IPS-15b (cell line): ENCODE data around the gene SPAAR.
"Not testable (repeated sequence)": the region's sequence is repeated elsewhere in the genome, so short reads cannot be mapped to it uniquely, and the experiment has no call there.

Source experiments
- H3K27me3 ChIP-seq: one replicate; pipeline ENCODE4 v1.6.1; 2013; ENCODE audit warnings: low read length; ENCODE audit not compliant: control insufficient read depth, insufficient read depth
- H3K36me3 ChIP-seq: one replicate; pipeline ENCODE4 v1.6.1; 2013; ENCODE audit warnings: low read length; ENCODE audit not compliant: control insufficient read depth, insufficient read depth
- H3K4me1 ChIP-seq: one replicate; pipeline ENCODE4 v1.6.1; 2013; ENCODE audit warnings: mild to moderate bottlenecking, low read length; ENCODE audit not compliant: control insufficient read depth, insufficient read depth
- H3K4me3 ChIP-seq: one replicate; pipeline ENCODE4 v1.5.1; 2013; ENCODE audit warnings: low read depth, low read length
- H3K9ac ChIP-seq: one replicate; pipeline ENCODE4 v1.6.1; 2013; ENCODE audit warnings: low read depth, mild to moderate bottlenecking, low read length
- H3K9me3 ChIP-seq: one replicate; pipeline ENCODE4 v1.6.1; 2013; ENCODE audit warnings: mild to moderate bottlenecking, low read length; ENCODE audit not compliant: control insufficient read depth, insufficient read depth

The SPAAR gene

DNA sequence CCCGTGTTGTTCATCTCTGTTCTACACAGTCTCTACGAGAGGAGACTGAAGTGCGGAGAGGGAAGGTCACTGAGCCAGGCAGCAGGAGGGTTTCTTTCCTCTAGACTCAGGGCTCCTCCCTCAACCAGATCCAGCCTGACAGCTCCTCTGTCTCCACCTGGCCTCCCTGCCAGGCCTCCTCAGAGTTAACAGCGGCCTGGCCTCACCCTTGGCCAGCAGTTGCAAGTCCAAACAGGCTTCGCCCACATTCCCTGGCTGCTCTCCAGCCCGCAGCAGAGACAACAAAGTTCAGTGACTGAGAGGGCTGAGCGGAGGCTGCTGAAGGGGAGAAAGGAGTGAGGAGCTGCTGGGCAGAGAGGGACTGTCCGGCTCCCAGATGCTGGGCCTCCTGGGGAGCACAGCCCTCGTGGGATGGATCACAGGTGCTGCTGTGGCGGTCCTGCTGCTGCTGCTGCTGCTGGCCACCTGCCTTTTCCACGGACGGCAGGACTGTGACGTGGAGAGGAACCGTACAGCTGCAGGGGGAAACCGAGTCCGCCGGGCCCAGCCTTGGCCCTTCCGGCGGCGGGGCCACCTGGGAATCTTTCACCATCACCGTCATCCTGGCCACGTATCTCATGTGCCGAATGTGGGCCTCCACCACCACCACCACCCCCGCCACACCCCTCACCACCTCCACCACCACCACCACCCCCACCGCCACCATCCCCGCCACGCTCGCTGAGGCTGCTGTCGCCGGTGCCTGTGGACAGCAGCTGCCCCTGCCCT is 3.2 kb upstream of the SPAAR start, which contains the start of gene HRCT1:
Gene HRCT1 (plus strand): TSS at position 291 of the 768 bp plus-strand sequence. CDS start 86 bp downstream, at position 377.
- no peak within 1 kb of the TSS for H3K9ac ChIP-seq
- H3K4me3 ChIP-seq, result no peak within 1 kb of the TSS
- no peaks in the 10 kb centered on the region for H3K9me3 ChIP-seq
- no peaks in the 10 kb centered on the region for H3K36me3 ChIP-seq
- peaks cover 16% of the 10 kb centered on the region for H3K4me1 ChIP-seq
- no peaks in the 10 kb centered on the region for H3K27me3 ChIP-seq

DNA sequence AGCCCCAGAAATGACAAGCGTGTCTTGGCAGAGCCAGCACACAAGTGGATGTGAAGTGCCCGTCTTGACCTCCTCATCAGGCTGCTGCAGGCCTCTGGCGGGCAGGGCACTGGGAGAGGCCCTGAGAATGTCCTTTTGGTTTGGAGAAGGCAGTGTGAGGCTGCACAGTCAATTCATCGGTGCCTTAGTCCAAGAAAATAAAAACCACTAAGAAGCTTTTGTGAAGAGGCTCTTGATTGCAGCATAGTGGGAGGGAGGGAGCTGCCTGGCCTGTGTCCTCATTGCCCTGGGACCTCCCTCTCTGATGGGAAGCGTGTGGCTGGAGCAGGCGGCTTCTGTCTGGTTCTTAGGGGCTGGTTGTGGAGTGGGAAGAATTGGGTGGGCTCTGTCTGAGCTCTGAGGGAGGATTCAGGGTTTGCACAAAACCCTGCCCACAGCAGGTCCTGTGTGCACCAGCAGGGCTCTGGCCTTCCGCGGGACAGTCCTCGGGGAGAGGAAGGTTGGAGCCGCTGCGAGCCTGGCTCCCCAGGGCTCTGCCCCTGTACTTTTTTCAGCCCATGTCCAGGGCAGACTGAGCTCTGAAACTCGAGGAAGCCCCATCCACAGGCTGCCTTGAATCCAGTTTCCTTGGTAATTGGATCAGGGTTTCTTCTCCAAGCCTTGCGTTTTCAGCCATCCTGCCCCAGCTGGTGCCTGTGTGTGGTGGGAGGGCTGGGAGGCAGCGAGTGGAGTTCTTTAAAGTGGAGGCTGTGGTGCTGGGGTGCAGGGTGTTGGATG is 2.2 kb upstream of the SPAAR start:
- no peaks in the 10 kb centered on the region for H3K36me3 ChIP-seq
- no peak overlapping the region for H3K9ac ChIP-seq
- peaks cover 16% of the 10 kb centered on the region for H3K4me1 ChIP-seq

DNA sequence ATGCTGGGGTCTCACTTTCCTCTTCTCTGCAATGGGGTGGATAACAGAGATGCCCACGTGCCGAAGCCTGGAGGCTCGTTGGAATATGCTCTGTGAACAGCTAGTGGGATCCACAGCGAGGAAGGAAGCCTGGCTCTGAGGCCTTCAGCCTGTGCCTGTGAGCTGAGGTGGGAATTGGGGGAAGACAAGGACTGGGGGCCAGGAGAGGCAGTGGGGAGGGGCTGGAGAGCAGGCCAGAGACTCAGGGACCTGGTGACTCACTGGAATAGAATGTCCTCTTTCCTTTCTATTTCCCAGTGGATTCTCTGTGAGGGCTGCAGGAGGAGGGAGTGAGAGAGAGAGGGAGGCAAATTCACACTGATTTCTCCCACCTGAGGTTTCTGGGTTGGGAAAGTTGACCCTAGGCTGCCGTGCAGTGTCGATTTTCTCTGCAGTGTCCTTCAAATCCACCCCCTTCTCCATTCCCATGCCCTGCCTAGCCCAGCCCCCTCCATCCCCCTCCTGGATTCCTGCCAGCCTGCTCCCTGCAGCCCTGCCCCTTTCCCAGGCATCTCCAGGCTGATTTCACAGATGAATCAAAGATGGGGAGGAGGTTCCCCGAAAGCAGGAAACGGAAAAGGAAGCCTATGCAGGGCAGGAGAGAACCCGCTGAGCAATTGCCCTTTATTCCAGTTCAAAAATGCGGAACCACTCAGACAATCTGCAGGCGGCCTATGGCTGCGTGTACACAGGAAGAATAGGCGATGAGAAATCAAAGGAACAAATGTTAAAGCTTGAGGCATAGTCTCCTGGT is 1.4 kb upstream of the SPAAR start:
- H3K36me3 ChIP-seq, result no peaks in the 10 kb centered on the region
- no peaks in the 10 kb centered on the region for H3K9me3 ChIP-seq
- peaks cover 16% of the 10 kb centered on the region for H3K4me1 ChIP-seq
- no peaks in the 10 kb centered on the region for H3K27me3 ChIP-seq
- H3K9ac ChIP-seq, result no peak overlapping the region
- no peak overlapping the region for H3K4me3 ChIP-seq

More for the DNA sequence above, 2.2 kb upstream of the SPAAR start:
- no peak overlapping the region for H3K4me3 ChIP-seq
- H3K9me3 ChIP-seq, result no peaks in the 10 kb centered on the region
- H3K27me3 ChIP-seq, result no peaks in the 10 kb centered on the region

DNA sequence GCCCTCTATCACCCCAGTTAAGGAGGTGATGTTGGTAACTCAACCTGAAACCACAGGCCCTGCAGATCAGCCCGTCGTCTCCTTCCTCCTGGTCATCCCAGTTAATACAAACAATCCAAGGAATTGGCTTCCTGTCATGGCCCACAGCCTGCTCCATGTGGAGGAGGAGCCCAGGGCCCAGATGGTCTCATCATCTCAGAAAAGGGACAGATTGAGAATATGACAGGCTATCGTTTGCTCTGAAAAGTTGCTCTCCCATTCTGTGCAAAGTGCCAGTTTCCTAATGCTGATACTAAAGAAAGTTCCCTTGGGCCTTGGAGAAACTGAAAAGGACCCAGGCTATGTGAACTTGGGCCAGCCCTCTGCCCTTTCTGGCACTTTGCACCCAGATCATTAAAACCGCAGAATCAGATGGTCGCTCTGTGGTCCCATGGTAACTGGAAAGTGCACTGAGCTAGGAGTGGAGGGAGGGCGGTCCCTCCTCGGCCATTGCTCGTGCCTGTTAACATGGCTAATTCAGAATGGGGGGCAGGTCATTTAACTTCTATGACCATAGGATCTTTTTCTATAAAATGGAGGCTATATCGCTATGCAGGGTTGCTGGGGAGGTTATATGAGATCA is 675 bp upstream of the SPAAR start:
- Histone ChIP-seq H3K9me3 (no peaks in the 10 kb centered on the region), H3K4me1 (peaks cover 16% of the 10 kb centered on the region), H3K9ac (no peak overlapping the region), H3K4me3 (no peak overlapping the region), H3K27me3 (no peaks in the 10 kb centered on the region), H3K36me3 (no peaks in the 10 kb centered on the region)

DNA sequence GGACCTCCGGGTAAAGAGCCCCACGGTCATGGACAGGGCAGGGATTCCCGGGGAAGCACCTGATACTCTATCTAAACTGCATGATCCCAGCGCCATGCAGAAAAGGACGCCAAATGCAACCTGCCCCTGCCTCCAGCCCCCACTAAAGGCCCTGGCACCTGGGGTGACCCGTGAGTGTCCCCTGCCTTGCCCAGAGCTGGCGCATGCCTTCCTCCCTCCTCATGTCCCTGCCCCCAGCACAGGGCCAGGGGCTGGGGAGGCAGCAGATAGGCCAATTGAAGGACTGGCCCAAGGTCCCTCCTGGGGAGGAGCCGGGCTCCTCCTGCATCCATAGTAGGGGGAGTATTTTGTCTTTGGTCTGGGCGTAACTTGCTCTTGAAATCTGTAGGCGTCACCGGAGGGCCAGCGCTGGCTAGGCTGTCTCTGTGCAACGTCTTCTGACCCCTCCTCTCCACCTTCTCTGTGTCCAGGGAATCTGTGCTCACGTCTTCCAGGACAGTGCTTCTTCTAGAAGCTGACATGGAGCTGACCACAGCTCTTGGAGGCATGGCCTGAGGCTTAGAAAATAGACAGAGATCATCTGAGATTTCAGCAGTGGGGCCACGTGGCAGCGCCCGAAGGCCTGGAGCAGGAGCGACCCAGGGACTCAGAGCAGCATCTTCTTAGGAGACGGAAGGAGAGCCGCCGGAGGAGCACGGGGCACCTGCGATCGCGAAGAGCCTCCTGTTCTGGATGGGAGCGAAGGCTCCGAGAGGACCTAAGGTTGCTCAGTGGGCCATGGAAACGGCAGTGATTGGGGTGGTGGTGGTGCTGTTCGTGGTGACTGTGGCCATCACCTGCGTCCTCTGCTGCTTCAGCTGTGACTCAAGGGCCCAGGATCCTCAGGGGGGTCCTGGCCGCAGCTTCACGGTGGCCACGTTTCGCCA is 660 bp downstream of the SPAAR start:
- Histone ChIP-seq H3K36me3 (no peaks in the 10 kb centered on the region), H3K9me3 (no peaks in the 10 kb centered on the region), H3K4me1 (peaks cover 16% of the 10 kb centered on the region), H3K27me3 (no peaks in the 10 kb centered on the region), H3K9ac (no peak overlapping the region), H3K4me3 (no peak overlapping the region)

DNA sequence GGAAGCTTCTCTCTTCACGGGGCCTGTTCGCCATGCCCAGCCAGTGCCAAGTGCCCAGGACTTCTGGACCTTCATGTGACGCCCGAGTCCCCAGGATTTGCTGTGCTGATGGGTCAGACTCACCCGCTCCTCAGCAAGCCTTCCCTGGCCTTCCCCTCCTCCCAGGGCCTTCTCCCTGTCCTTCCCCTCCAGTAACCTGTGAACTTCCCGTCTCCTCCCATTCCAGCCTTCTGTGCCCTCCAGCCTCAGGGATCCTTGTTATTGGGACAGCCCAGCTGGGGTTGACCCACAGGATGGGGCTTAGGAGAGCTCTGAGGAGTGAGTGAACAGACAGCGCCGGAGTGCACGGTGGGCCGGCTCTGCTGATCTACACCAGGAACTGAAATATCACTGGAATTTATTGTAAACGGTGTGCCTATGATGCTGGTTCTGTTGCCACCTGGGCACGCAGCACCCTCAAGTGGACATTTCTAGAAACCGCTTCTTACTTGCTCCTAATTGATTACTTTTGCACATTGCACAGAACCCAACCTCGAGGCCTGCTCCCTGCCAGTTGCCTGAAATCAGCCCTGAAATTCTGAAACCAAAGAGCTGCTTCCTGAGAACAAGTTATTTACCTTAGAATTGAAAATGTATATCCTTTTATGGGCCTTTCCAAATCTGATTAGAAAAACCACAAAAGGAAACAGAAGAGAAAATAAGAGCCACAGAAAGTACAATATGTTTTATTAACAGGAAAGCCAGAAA is 1.5 kb downstream of the SPAAR start:
- H3K9me3 ChIP-seq, result no peaks in the 10 kb centered on the region
- H3K4me3 ChIP-seq, result no peak overlapping the region
- no peaks in the 10 kb centered on the region for H3K36me3 ChIP-seq
- no peaks in the 10 kb centered on the region for H3K27me3 ChIP-seq
- no peak overlapping the region for H3K9ac ChIP-seq
- H3K4me1 ChIP-seq, result peaks cover 16% of the 10 kb centered on the region

DNA sequence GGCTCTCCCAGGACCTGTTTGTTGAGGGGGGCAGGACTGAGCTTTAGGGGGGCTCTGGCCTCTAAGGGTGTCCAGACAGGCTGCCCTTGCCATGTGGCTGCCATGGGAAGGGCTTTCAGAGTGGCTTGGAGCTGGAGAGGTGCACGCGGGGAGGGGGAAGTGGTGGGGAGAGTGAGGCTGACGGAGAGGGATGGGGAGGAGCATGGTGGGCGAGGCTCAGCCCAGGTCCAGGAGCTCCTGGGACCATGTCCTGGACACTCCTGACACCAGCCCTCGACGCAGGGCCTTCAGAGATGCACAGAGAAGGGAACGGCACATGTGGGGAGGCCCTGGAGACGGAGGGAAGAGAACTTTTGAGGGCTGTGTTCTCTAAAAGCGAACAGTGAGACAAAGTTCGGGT is 2.4 kb downstream of the SPAAR start:
- Histone ChIP-seq H3K9ac (no peak overlapping the region), H3K36me3 (no peaks in the 10 kb centered on the region)

DNA sequence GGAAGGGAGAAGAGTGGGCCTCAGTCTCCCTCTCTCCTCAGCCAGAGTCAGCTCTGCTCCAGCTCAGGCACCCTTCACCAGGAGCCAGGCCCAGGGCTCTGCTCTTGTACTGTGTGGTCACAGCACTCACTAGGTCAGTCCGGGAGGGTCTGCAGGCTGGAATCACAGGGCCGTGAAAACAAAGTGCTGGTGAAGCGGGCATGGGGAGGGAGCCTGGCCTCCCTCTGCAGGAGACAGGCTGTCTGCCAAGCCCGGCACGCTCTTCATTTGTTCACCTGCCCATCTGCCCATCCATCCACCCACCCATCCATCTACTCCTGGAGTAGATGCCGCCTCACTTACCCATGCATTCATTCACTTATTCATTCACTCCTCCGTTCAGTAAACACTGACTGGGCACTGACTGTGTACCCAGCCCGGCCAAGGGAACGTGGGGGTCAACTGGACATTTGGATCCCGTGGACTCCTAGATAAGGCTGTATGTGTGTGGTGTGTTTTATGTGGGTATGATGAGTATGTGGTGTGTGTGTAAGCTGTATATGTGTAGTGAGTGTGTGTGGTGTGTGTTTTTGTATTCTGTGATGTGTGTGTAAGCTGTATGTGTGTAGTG is 3.6 kb downstream of the SPAAR start:
- no peaks in the 10 kb centered on the region for H3K27me3 ChIP-seq
- no peak overlapping the region for H3K9ac ChIP-seq
- H3K4me1 ChIP-seq, result peaks cover 11% of the 10 kb centered on the region
- no peak overlapping the region for H3K4me3 ChIP-seq
- no peaks in the 10 kb centered on the region for H3K9me3 ChIP-seq
- H3K36me3 ChIP-seq, result no peaks in the 10 kb centered on the region

More for the DNA sequence above, 2.4 kb downstream of the SPAAR start:
- H3K27me3 ChIP-seq, result no peaks in the 10 kb centered on the region
- no peak overlapping the region for H3K4me3 ChIP-seq
- H3K9me3 ChIP-seq, result no peaks in the 10 kb centered on the region
- H3K4me1 ChIP-seq, result peaks cover 18% of the 10 kb centered on the region

DNA sequence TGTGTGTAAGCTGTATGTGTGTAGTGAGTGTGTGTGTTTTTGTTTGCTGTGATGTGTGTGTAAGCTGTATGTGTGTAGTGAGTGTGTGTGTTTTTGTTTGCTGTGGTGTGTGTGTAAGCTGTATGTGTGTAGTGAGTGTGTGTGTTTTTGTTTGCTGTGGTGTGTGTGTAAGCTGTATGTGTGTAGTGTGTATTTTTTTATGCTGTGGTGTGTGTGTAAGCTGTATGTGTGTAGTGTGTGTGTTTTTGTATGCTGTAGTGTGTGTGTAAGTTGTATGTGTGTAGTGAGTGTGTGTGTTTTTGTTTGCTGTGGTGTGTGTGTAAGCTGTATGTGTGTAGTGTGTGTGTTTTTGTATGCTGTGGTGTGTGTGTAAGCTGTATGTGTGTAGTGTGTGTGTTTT is 4.1 kb downstream of the SPAAR start:
- not testable (repeated sequence) for H3K4me3 ChIP-seq, H3K9ac ChIP-seq, H3K9me3 ChIP-seq, H3K4me1 ChIP-seq, H3K36me3 ChIP-seq, H3K27me3 ChIP-seq

DNA sequence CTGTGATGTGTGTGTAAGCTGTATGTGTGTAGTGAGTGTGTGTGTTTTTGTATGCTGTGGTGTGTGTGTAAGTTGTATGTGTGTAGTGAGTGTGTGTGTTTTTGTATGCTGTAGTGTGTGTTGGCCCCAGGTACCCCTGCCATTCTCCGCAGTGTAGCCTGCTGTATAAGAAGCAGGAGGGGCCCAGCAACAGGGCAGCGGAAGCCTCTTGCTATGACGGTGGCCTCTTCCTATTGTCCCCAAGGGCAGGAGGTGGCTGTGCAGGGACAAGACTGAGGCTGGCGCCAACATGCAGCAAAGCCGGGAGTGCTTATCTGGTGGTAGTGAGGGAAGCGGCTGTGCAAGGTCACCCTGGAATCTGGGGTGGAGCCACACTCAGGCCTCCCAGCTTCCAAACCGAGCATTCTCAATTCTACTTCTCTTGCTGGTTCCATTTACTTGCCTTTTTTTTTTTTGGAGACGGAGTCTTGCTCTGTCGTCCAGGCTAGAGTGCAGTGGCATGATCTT is 5.1 kb downstream of the SPAAR start:
- Histone ChIP-seq H3K9me3 (no peaks in the 10 kb centered on the region), H3K4me1 (peaks cover 3% of the 10 kb centered on the region), H3K36me3 (no peaks in the 10 kb centered on the region), H3K27me3 (no peaks in the 10 kb centered on the region), H3K9ac (no peak overlapping the region), H3K4me3 (no peak overlapping the region)
